GM12878 (cell line): ENCODE measurements around the gene SMARCC1. TPM values are rescaled to one million over a fixed set of nuclear protein-coding genes. Genes with fewer than 3 reads are reported as not detected.

Source experiments
- ATAC-seq: fragments of 200-7000 bp; cut with Tn5 transposase; 3 replicates; pipeline ENCODE4 v1.9.1; 2020; ENCODE audit warnings: mild to moderate bottlenecking, moderate library complexity
- BruUV-seq: library from RNA; stranded (reverse); fragments of 400-500 nt; replicated peaks from 2 replicates; lab custom pipeline; 2021; lab: Mats Ljungman, UMichigan
- CTCF ChIA-PET: fragments of 300-600 bp; sonication (Branson Sonifier 250); formaldehyde crosslinking; extraction: SDS; loops from one replicate; lab custom pipeline; 2021; ENCODE audit warnings: inconsistent platforms; lab: Yijun Ruan, JAX
- POLR2A ChIA-PET: fragments of 350-600 bp; formaldehyde crosslinking; extraction: SDS; loops from one replicate; lab custom pipeline; 2021; ENCODE audit warnings: inconsistent platforms; lab: Charles Lee
- RAD21 ChIA-PET: fragments of 300-600 bp; sonication (Branson Sonifier 250); formaldehyde crosslinking; loops from one replicate; lab custom pipeline; 2023; ENCODE audit warnings: antibody characterized with exemption; ENCODE audit not compliant: unreplicated experiment; lab: Charles Lee
- SMC1A ChIA-PET: fragments of 300-600 bp; sonication (Branson Sonifier 250); formaldehyde crosslinking; loops from one replicate; lab custom pipeline; 2023; ENCODE audit not compliant: unreplicated experiment, uncharacterized antibody; lab: Charles Lee
- DNase-seq: peaks from one replicate; pipeline ENCODE4 v3.0.0-alpha.2; 2011; ENCODE audit warnings: low read depth, low spot score
- FAIRE-seq: peaks from 3 replicates; lab custom pipeline; 2011; peaks lifted over from hg19 to GRCh38; lab: Jason Lieb, UNC
- H2AFZ ChIP-seq: 2 replicates; pipeline ENCODE4 v1.6.0; 2011; ENCODE audit warnings: low read depth, low read length, control low read depth; ENCODE audit not compliant: control insufficient read depth
- H3K27ac ChIP-seq: 2 replicates; pipeline ENCODE4 v1.5.1; 2011; ENCODE audit warnings: control low read depth; ENCODE audit not compliant: control insufficient read depth, insufficient read depth
- H3K27me3 ChIP-seq, 2 experiments: replicated peaks in 1 of 2; 2 replicates each; pipeline versions ENCODE4 v1.6.0 to v1.6.1; 2011; ENCODE audit warnings: low read length in 1 of 2; ENCODE audit not compliant: control insufficient read depth in 2 of 2, insufficient read depth in 2 of 2
- H3K36me3 ChIP-seq, 2 experiments: 2 replicates each; pipeline ENCODE4 v1.5.1; 2011; ENCODE audit warnings: low read length in 1 of 2; ENCODE audit not compliant: control insufficient read depth in 2 of 2, insufficient read depth in 2 of 2
- H3K4me1 ChIP-seq: 2 replicates; pipeline ENCODE4 v1.6.1; 2011; ENCODE audit warnings: mild to moderate bottlenecking, low read length, moderate library complexity, mixed read lengths; ENCODE audit not compliant: control insufficient read depth, insufficient read depth
- H3K4me2 ChIP-seq: 2 replicates; pipeline ENCODE4 v1.6.0; 2011; ENCODE audit warnings: control low read depth; ENCODE audit not compliant: control insufficient read depth, insufficient read depth
- H3K4me3 ChIP-seq: fragments of 200-600 bp; sonication (generic); 2 replicates; pipeline ENCODE4 v1.5.1; 2016
- H3K79me2 ChIP-seq: 2 replicates; pipeline ENCODE4 v1.6.0; 2011; ENCODE audit warnings: low read length; ENCODE audit not compliant: control insufficient read depth, insufficient read depth
- H3K9ac ChIP-seq: 2 replicates; pipeline ENCODE4 v1.8.0; 2011; ENCODE audit warnings: low read length, control low read depth, mixed read lengths; ENCODE audit not compliant: control insufficient read depth, insufficient read depth
- H3K9me3 ChIP-seq: replicated peaks from 3 replicates; pipeline ENCODE4 v1.5.1; 2011; ENCODE audit warnings: mild to moderate bottlenecking, low read length; ENCODE audit not compliant: control insufficient read depth, insufficient read depth
- H4K20me1 ChIP-seq: 2 replicates; pipeline ENCODE4 v1.6.0; 2011; ENCODE audit not compliant: control insufficient read depth, insufficient read depth
- CEBPZ ChIP-seq: fragments of 150-350 bp; IDR thresholded peaks from 2 replicates; pipeline ENCODE4 v1.6.1; 2016; ENCODE audit warnings: low read depth, low read length
- E2F8 ChIP-seq: fragments of 450-650 bp; IDR thresholded peaks from 2 replicates; pipeline ENCODE4 v1.6.1; 2018; ENCODE audit warnings: mild to moderate bottlenecking, low read depth, moderate library complexity; ENCODE audit not compliant: partially characterized antibody
- E4F1 ChIP-seq: fragments of 450-650 bp; IDR thresholded peaks from 2 replicates; pipeline ENCODE4 v1.6.1; 2018; ENCODE audit warnings: borderline replicate concordance, mild to moderate bottlenecking; ENCODE audit not compliant: partially characterized antibody
- IRF4 ChIP-seq: IDR thresholded peaks from 2 replicates; pipeline ENCODE4 v1.6.1; 2011; ENCODE audit warnings: low read depth, low read length
- IRF5 ChIP-seq: fragments of 450-650 bp; IDR thresholded peaks from 2 replicates; pipeline ENCODE4 v1.6.1; 2017; ENCODE audit warnings: borderline replicate concordance
- MEF2A ChIP-seq: IDR thresholded peaks from 2 replicates; pipeline ENCODE4 v1.6.1; 2011; ENCODE audit warnings: low read depth, mild to moderate bottlenecking, low read length, moderate library complexity; ENCODE audit not compliant: insufficient read depth
- SIN3A ChIP-seq: IDR thresholded peaks from 2 replicates; pipeline ENCODE4 v1.6.1; 2012; ENCODE audit warnings: low read depth, low read length, improper control_type of control experiment
- STAT1 ChIP-seq: fragments of 450-650 bp; conservative IDR thresholded peaks from 2 replicates; pipeline ENCODE4 v1.6.1; 2014; ENCODE audit warnings: antibody characterized with exemption, mild to moderate bottlenecking
- WGBS: methylation state at CpG from one replicate; pipeline ENCODE4 v1.1.6; 2016; ENCODE audit warnings: low lambda C conversion rate; ENCODE audit not compliant: insufficient replicate concordance, insufficient coverage; ENCODE audit errors: missing lambda C conversion rate; 5-methylcytosine and 5-hydroxymethylcytosine counted together
- in situ Hi-C: fragments of 300-500 bp; cut with MboI; formaldehyde crosslinking; loops from 9 replicates; pipeline ENCODE4 v1.14.3; 2018; ENCODE audit warnings: mixed read lengths
- intact Hi-C: fragments of 100-400 bp; cut with micrococcal nuclease; formaldehyde crosslinking; loops from one replicate; pipeline ENCODE4 v1.14.2; 2022; ENCODE audit not compliant: unreplicated experiment
- polyA plus RNA-seq, 11 experiments: library from polyadenylated mRNA; depleted of rRNA in 4 of 11; unstranded in 6 of 11; stranded (reverse) in 5 of 11; fragments of >200 nt; fragmentation: Nextera tagmentation in 4 of 11; fragmentation: Illumina TruSeq in 1 of 11; extraction: Ambion mirVana in 4 of 11; extraction: Trizol in 1 of 11; gene quantifications; 1 replicate in 1 of 11; 2 replicates in 10 of 11; pipeline versions ENCODE4 v1.2.1 to v1.2.3, GENCODE V29; 2011 to 2016; ENCODE audit warnings: inconsistent platforms in 2 of 11, missing spikeins in 2 of 11, low read depth in 1 of 11
- total RNA-seq, 4 experiments: library from RNA; depleted of rRNA in 3 of 4; stranded (reverse); fragments of >200 nt in 3 of 4; fragmentation: Illumina TruSeq in 1 of 4; extraction: Trizol in 1 of 4; gene quantifications; 2 replicates each; pipeline versions ENCODE4 v1.2.1 to v1.2.3, GENCODE V29; 2013 to 2021

Gene SMARCC1
- total and polyA plus RNA-seq, 10 of the 15 experiments (the other 5 are each of a cell fraction or from before 2014, with no cell fraction given) = 26.6 to 147 (median 57.1) TPM

GRCh38 chr3:47817609-47818008, 35.9 kb upstream of the SMARCC1 start:
- ChIA-PET CTCF (interaction anchor here (0.9 to 5.3 kb wide), 2 partner anchors 7 to 35 kb away, joined by 3 to 42 read pairs; no protein-coding TSS in a partner anchor), RAD21 (no interaction called here)
- TF ChIP-seq E2F8 (no peak), STAT1 (no peak), E4F1 (no peak), SIN3A (no peak), IRF5 (no peak), CEBPZ (no peak), MEF2A (no peak), IRF4 (no peak)
- TF ChIP-seq, all 136 proteins: peak for 0

More at GRCh38 chr3:47817609-47818008, 35.9 kb upstream of the SMARCC1 start:
- no peak for ATAC-seq
- Histone ChIP-seq H3K4me1 (no peaks in the 10 kb centered on the region), H3K79me2 (no peaks in the 10 kb centered on the region), H3K9me3 (no peaks in the 10 kb centered on the region), H3K36me3 (peaks cover 2 to 5% of the 10 kb centered on the region in 2 experiments; a peak in 3 of 4 replicates), H3K27ac (no peak overlapping the region), H3K4me2 (no peak overlapping the region), H3K9ac (no peak overlapping the region), H3K4me3 (no peak overlapping the region), H2AFZ (no peak overlapping the region), H4K20me1 (no peaks in the 10 kb centered on the region), H3K27me3 (no peaks in the 10 kb centered on the region)
- ChIA-PET POLR2A (interaction anchor here (1.5 kb wide), 1 partner anchor 37 kb away, joined by 3 read pairs; no protein-coding TSS in a partner anchor), SMC1A (interaction anchor here (3.1 kb wide), 1 partner anchor 13 kb away, joined by 9 read pairs; no protein-coding TSS in a partner anchor)
- intact Hi-C loops = no loop called here
- WGBS = 96% methylated on average over 7 of the region's 7 CpGs
- no peak for DNase-seq
- in situ Hi-C loops = no loop called here
- FAIRE-seq = no peak
- BruUV-seq = no TSS peak
